HG02798 (cell line): ENCODE data around the gene PDCD1LG2.

Experiments
- ATAC-seq: cut with Tn5 transposase; IDR thresholded peaks from one replicate; pipeline ENCODE4 v1.9.1; 2021; ENCODE audit warnings: mild to moderate bottlenecking; ENCODE audit not compliant: unreplicated experiment, poor library complexity

Gene PDCD1LG2

DNA sequence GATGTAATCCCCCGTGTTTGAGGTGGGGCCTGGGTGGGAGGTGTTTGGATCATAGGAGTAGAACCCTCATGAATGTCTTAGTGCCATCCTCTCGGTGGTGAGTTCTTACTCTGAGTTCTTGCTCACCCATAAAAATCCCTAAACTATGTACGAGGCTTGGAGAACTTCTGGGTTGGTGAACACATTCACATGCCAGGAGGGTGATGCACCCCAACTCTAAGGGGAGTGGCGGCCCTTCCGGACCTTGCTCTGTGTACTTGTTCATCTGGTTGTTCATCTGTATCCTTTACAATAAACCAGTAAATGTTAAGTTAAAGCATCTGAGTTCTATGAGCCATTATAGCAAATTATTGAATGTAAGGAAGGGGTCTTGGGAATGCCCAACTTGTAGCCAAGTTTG is 82.6 kb downstream of the PDCD1LG2 start:
- no peak for ATAC-seq

DNA sequence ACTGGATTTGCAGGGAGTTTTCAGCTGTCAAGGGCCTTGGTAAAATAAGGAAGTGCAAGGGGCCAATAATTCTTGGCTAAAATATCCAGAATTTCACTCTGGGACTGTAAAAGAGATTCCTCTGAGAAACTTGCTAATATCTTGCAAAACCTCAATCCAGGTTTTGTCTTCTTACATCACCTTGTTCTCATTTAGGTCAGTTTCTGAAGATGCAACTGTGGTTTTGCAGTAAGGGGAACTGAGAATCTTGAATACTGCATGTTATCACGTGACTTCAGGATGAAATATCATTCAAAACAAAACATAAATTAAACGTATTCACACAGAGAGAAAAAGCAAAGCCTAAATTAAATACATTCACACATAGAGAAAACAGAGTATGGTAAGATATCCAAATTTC is 83.6 kb downstream of the PDCD1LG2 start:
- peak; percentile 74 for ATAC-seq

DNA sequence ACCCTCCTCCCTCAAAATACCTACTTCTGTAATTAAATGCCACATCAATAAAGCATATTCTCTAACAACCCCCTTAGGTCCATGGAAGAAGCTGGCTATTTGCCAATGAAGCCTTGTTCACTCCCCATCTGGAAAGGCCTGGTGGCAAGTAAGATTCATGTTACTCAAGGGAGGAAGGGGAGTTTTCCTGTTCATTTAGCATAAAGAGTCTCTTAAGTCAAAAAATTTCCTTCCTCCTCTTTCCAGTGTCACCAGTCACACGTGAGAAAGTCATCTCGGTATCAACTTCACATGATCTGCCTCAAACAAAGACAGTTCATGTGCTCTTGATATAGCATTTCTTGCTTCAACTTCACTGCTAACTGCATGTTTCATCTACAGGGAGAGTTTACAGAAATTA is 85.8 kb downstream of the PDCD1LG2 start:
- no peak for ATAC-seq

DNA sequence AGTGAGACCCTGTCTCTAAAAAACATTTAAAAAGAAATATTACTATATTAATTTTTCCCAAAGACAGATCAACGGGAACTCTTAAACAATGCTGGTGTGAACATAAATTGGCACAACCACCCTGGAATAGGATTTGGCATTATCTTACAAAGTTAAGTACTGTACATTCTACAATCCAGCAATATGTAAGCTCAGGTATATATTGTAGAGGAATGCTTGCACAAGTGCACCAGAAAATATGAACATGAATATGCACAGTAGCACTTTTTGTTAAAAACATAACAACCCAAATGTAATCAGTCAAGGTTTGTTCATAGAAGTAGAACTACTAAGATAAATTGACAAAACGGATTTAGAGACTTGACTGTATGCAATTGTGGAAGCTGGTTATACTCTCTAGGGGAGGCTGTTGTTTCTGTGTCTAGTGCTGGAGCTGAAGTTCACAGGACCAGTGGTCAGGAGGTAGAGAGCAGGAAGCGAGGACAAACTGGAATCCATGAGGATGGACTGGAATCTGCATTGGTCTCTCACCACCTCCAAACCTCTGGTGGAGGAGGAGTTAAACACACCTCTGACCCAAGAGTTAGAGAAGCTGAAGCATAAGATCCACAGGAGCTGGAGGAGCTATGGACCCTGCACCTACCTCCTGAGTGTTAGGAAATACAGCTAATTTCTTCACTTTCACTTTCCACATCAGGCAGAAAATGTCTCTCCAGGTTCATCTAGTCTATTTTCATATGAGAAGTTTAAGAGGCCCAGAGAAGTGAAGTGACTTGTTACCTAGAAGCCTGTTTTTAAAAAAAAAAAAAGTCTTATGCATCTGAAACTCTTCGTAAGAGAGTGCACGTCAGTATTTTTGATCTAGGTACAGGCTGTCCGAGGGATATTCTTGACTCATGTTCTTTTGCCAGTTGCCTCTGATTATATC is 98.2 kb downstream of the PDCD1LG2 start:
- no peak for ATAC-seq

DNA sequence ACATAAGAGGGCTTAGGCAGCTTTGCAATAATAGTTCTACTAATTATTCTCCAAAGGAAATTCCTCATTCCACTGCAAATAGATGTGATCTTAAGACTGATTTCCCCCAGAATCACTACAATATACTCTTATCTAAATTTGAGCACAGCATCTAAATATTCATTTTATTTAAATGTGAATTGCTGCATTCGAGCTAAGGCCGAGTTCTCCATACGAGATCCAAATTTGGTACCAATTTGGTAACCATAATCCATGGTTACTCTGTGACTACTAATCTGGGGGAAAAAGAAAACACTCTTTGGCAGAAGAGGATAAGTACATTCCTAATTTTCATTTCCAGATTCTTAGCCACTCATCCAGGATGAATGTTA is 98.9 kb downstream of the PDCD1LG2 start:
- no peak for ATAC-seq

DNA sequence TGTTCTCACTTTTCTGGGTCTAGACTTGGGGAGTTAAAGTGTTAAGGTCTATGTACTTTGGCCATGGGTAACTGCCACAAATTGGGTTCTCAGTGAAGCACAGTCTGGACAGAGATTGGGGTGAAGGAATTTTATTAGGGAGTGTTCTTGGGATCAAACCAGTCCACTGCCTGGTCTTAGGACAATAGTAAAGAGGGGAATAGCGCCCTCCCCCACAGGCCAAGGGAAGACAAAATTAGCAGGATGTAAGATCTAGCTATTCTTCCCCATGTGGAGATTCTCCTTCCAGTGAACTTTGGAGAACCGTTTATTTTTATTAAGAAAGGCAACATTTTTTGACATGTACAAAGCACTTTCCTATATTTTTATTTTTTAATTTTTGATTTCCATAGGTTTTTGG is 100.2 kb downstream of the PDCD1LG2 start:
- ATAC-seq, result no peak

DNA sequence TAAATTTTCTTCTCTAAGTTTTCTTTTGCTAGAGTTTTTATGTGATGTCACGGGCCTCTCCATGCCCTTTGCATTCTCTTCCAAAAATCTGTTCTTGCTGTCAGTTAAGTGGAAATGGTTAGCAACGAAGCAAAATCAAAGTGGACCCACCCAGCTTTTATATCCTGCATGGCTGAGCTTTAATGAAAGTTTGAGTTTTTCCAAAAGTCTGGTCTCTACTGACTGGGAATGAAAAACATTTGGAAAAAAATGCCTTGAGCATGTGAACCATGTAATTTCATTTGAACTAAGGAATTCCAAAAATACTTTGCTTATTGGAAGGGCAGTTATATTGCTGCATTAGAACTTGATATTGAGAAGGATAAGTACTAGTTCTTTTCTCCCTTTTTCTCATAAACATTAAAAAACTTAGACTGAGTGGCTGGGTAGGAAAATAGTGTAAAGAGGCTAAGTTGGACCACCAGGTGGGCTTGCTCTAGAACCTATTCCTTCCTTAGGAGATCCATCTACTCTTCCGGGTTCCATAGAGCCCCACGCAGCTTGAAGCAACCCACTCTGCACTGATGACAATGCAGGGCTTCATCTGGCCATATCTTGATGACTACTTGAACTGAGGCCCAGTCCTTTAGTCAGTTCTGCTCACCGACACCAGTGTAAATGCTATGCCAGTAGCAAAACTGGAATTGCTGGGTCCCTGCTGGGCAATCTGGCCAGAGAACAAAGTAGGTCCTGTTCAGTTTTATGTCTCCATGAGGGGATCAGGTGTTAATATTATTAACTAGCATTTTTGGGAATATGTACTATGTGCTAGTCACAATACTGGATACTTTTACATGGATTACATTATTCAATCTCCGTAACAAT is 101.2 kb downstream of the PDCD1LG2 start:
- no peak for ATAC-seq

DNA sequence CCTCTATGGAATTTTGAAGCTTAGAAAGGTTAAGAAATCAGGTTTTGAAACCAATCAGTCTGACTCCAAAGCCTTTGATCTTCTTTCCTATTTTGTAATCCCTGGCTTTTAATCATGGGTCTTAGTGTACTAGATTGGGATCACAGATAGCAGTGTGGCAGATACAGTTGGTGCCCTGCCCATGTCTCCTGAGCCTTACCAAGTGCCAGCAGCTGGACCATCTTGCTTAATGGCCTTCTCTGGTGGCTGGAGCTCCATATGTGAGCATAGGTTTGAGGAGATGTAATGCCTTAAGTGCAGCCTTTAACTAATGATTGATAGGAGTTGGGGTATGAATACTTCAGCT is 101.8 kb downstream of the PDCD1LG2 start:
- ATAC-seq, result no peak

DNA sequence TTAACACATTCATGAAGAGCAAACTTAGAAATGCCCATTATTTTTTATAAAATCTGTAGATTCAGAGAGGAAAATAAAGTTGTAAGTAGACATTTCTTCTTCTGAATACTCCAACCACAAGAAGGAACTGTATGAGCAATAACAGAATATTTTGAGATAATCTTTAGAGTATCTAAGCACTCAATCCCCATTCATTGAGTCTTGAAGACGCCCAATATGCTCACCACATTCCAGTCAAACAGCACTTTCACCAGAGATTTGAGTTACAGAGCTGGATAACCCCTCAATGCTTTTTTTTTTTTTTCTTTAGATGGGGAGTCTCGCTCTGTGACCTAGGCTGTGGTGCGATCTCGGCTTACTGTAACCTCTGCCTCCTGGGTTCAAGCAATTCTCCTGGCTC is 103.9 kb downstream of the PDCD1LG2 start:
- ATAC-seq, result no peak

DNA sequence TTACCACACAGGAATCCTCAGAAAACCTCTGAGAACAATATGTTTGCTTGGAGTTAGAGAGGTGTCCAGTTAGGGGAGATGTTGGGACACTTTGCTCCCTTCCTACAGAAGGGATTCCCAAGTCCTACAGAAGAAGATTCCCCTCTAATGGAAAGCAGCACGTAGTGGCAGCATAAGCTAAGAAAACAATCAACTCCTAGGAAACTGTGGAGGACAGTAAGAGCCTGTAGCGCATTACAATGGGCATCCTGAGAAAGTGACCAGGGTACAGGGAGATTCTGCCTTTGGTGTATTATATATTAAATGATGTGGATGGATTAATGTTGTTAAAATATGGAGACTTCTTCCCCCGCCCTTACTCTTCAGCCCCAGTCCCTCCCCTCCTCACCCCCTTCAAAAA is 104.7 kb downstream of the PDCD1LG2 start:
- no peak for ATAC-seq

DNA sequence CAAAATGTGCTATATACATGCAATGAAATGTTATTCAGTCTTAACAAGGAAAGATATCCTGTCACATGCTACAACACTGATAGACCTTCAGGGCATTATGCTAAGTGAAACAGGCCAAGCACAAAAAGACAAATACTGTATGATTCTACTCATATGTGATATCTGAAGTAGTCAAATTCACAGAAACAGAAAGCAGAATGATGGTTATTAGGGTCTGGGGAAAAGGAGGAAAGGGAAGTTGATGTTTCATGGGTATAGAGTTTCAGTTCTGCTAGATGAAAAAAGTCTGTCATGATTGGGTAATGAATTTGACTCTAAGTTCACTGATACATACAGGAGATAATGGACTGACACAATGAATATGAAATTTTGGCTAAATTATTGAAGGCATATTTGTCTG is 107.4 kb downstream of the PDCD1LG2 start:
- peak; percentile 92 for ATAC-seq

DNA sequence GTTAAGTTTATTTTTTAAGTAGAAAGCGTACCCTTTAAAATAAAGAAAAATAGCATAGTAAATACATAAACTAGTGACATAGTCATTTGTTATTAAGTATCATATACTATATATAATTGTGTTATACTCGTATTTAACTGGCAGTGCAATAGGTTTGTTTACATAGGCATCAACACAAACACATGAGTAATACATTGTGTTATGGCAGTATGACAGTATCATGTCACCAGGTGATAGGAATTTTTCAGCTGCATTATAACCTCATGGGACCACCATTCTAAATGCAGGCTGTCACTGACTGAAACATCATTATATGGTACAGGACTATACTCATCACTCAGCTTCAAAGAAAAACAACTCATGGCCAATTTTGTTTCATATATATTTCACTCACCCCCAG is 110.2 kb downstream of the PDCD1LG2 start:
- no peak for ATAC-seq
